Right ventricle myocardium inferior (tissue), 1 donor: ENCODE results near the gene SDHC. TPM values are rescaled to one million over a fixed set of nuclear protein-coding genes. Genes with fewer than 3 reads are reported as not detected.

Source experiments
- ATAC-seq: fragments of 200-7000 bp; cut with Tn5 transposase; one replicate; pipeline ENCODE4 v1.9.1; 2020; ENCODE audit warnings: mild to moderate bottlenecking, moderate library complexity
- DNase-seq: peaks from one replicate; pipeline ENCODE4 v3.0.0; 2021; ENCODE audit errors: missing footprints
- intact Hi-C: fragments of 100-400 bp; cut with DNase I; formaldehyde crosslinking; loops from one replicate; pipeline ENCODE4 v1.11.0; 2022
- long read RNA-seq: library from polyadenylated mRNA; unstranded; transcript quantifications from one replicate; pipeline ENCODE4 v2.0.0, GENCODE V29; 2021
- total RNA-seq: library from RNA; stranded (reverse); fragmentation: NEBNext Ultra II Directional; extraction: Animal tissue kit (Norgen Biotek cat#: 25700); gene quantifications from one replicate; pipeline ENCODE4 v1.2.1, GENCODE V29; 2021
- donor health status: DM: no; HTN: yes; CAD: no; lungs with severe emphysema.

Gene SDHC, protein sequence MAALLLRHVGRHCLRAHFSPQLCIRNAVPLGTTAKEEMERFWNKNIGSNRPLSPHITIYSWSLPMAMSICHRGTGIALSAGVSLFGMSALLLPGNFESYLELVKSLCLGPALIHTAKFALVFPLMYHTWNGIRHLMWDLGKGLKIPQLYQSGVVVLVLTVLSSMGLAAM
- total RNA-seq: 407 TPM
- long read RNA-seq, full-length matches to known transcripts: 16 of 23 reads
- long read RNA-seq, partial matches to known transcripts: 2 of 23 reads
- long read RNA-seq, other reads (novel, unspliced or antisense): 5 of 23 reads

DNA sequence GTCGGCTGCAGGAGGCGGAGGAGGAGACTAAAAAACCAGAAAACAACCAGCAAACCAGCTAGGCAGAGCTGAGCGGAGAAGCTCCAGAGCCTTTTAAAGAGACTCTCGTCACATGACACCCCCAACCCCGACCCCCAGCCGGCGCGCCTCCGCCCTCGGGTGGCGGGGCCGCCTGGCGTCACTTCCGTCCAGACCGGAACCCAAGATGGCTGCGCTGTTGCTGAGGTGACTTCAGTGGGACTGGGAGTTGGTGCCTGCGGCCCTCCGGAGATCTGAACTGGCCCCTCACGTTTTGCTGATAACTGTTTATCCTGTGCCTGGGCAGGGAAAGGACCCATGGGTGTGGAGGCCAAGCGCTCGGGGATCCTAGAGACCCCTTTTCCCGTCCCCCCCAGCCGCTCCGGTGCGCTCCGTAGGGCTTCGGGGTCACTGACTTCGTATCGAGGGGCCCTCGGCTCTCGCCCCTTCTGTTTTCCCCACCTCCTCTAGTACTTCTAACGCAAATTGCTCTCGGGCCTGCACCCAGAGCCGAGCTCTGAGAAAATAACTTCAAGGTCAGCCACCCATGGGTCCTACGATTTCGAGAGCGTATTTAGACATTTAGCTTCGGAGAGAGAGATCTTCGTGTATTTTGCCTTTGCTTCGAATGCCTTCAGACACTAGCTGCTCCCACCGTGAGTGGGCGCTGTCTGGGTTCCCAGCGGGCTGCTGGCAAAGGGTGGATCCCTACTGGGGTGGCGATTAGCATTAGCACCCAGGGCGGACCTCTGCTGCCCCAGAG, at the start of gene SDHC:
Gene SDHC (plus strand): TSS at position 181 of the 781 bp plus-strand sequence. CDS start 25 bp downstream, at position 206.
- DNase-seq (peak; percentile 95), ATAC-seq (peak; percentile 99)
- intact Hi-C loops: loop anchor here (2.0 to 5.0 kb wide), 2 partner anchors 73 to 88 kb away; partner anchors contain the start of gene TOMM40L

DNA sequence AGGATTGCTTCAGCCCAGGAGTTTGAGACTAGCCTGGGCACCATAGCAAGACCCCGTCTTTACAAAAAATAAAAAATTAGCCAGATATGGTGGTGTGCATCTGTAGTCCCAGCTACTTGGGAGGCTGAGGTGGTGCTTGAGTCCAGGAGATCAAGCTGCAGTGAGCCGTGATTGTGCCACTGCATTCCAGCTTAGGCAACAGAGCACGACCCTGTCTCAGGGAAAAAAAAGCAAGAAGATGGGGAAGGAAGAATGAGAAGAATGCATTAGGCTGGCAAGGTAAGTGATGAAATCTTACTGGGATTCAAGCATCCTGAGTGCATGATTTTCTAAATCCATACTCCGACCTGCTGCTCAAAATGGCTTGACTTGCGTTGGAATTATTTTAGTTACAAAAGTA, 48.9 kb upstream of the SDHC start:
- intact Hi-C loops: no loop called here
- DNase-seq: no peak
- ATAC-seq: no peak

DNA sequence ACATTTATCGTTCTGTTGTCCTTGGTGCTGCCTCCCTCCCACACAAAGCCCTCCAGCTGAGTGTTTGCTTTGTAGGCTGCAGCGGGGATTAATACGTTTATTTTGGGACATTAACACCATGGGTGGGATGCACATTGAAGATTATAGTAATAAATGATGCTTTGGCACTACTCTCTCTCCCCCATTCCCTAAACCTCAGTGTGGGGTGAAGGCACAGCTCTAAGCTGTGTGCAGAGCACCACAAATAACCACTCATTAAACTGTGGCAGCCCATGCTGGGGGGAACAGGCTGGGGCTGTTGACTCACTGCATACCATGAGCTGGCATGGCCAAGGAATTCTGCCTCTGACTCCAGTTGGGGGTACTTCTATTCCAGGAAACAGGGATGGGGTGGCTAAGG, 48.0 kb upstream of the SDHC start:
- DNase-seq (no peak), ATAC-seq (no peak)
- intact Hi-C loops: no loop called here

DNA sequence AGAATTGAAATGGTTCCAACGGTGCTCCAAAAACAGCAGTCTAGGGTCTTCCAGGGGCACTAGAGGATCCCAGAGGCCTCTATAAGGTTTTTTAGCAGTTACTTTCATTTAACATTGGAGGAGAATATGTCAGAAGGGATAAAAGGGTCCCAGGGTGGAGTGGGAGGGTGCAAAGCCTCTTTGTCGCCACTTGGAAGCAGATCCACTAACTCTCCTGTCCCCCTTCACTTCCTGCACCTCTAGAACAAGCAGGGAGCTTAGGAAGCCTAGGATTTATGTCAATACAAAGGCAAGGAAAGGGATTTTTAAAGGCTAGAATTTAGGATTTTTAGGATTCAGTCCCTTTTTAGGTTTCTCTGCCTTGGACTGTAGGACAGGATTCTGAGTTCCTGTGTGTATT, 47.3 kb upstream of the SDHC start:
- intact Hi-C loops: no loop called here
- no peak for DNase-seq
- ATAC-seq: no peak

DNA sequence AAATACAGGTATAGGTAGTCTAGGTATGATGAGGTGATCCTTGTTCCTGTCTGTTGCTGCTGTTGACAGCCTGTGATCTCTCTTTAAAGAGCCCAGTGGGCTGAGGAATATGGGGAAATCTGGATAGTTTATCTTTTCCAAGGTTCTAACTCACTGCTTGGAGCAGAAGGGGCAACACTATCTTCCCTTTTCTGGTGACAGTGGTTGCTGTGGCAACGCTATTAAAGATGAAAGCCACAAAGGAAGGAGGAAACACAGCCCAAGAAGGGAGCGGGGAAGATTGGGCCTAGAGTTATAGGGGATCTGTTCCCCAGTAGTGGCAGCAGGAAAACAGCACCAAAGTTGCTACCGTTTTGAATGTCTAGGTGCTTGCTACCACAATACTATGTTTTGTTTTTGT, 46.9 kb upstream of the SDHC start:
- ATAC-seq: no peak
- intact Hi-C loops: no loop called here
- no peak for DNase-seq

DNA sequence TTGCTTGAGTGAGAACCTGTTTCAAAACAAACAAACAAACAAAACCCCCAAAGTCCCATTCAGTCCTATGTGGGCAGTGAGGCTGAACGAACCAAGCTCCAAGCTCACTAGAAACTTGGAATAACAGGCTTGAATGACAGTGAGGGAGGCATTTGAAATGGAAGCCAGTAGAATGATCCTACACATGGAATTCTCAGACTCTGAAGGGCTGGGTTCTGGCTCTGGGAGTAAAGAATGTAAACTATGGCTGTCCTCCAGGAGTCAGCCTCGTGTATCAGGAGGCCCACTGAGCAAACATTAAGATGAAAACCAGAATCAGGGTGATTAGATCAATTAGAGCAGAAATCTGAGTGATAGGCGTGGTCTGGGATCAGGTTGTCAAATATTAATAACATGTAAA, 40.8 kb upstream of the SDHC start:
- ATAC-seq: no peak
- intact Hi-C loops: no loop called here

DNA sequence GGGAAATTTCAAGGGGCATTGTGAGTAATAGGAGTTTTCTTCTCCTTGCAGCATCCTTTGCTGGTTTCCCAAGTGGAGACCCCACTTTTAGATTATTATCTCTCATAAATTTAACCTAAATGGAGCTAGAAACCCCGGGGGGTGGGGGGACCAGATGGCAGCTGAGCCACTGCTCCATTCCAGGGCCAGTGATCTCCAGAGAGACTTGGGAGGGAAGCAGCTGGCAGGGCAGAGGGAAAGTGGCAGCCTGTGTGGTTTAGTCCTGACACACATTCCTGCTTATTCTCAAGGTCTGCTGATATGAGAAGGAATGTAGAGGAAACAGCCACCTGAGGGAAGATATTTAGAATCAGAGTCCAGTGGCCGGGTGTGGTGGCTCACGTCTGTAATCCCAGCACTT, 39.3 kb upstream of the SDHC start:
- intact Hi-C loops: no loop called here
- DNase-seq (no peak), ATAC-seq (no peak)

More for the DNA sequence above, 40.8 kb upstream of the SDHC start:
- no peak for DNase-seq

DNA sequence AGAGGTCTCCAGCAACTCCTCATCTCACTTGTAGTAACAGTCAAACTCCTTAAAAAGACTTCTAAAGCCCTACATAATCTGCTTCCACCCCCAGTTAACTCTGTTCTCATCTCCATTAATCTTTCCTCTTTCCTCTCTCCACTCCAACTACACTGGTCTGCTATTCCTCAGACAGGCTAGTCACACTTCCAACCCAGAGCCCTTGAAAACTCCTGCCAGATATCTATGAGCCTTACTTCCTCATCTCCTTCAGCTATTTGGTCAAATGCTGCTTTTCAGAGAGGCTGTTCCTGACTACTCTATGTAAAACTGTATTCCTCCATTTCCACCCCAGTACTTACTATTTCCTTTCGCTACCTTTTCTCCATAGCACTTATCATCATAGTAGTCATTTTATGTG, 31.2 kb upstream of the SDHC start:
- DNase-seq (no peak), ATAC-seq (no peak)
- intact Hi-C loops: no loop called here

DNA sequence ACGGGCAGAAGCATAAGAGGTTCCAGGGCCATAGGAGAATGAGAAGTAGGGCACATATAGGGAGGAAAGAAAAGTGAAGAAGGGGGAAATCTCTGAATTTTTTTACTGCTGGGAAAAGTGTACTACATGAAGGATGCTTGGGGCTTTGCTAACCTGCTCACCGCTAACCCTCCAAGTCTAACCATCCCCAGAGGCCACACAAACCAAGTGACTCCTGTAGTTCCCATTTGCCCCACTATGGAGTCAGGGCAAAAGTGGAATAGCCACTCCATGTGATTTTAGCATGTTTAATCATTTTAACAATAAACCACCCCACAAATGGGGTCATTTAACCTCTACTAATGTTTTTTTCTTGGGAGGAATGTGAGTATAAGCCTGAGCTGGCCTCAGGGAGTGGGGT, 29.1 kb upstream of the SDHC start:
- ATAC-seq (no peak), DNase-seq (no peak)
- intact Hi-C loops: no loop called here

DNA sequence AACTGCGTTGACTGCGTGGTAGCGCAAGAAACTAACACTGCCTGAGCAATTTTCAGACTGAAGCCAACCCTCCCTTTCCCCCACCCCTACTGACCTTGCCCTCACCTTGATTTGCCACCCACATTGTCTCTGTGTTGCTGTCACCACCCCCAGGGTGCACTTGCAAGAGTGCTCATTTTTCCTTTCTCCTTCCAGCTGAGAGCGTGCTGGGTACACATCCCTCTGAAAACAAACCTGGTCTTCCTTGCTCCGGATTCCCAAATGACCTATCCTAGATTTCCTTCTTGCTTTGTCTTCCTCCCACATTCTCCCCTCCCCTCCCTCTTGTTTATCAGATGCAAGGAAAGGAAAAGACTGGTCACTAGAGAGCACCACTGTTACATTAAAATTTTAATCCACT, 28.7 kb upstream of the SDHC start:
- ATAC-seq (no peak), DNase-seq (no peak)
- intact Hi-C loops: no loop called here

DNA sequence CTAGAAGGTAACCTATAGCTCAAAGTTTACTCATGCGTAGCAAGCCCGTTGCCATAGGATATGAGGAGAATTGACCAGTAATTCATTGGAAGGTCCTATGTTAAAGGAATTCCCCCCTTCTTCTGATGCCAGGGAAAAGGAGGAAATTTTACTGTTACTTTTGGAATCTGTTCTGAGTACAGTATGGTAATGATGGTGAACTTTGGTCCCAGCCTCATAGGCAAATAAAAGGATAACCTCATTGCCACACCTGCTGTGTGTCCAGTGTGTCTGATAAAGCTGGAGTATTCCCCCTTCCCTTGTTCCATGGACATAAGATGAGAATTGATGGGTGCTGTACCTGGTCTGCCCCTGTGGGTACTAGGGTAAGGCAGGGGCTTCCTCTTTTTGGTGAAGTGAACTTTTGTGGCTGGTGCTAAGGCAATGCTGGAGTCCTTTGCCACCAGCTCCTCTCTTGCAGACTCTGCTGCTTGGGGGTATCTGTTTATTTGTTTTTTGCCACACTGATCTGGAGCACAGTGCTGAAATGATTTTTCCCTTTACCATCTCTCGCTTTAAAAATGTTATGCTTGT, 26.6 kb upstream of the SDHC start:
- DNase-seq (no peak), ATAC-seq (no peak)
- intact Hi-C loops: no loop called here

DNA sequence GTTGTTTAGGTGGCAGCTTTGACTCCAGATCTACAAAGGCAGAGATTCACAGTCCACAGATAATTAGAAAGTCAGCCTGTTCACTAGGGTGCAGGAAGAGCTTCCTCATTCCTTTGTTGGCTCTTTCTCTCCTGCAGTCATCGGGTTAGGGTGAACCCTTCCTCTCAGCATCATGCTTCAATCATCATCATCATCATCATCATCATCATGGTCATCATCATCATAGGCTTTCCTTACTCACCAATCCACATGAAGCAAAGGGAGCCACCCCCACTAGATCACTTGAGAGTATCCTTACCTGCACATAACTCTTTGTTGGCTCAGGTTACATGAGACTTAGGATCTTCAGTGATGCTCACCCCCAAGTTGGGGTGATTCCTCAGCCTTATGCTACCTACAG, 23.4 kb upstream of the SDHC start:
- no peak for ATAC-seq
- DNase-seq: no peak
- intact Hi-C loops: loop anchor here (1.0 kb wide), 1 partner anchor 63 kb away; no protein-coding TSS in a partner anchor

DNA sequence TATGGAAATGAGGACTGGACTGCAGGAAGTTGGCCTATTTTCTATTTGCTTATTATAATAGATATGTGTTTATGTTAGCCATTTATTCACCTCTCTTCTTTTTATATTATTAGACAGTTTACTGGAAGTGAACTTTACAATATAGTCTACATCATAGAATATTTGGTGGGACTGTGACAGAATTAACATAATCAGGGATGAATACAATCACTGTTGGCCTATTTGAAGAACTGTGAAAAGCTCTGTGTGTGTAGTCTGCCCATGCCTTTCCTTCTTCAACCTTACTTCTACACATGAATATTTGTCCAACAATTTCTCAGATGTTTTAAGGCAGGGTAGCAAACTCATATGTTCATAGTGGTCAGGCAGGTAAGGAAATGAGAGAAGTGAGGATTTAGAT, 16.8 kb upstream of the SDHC start:
- intact Hi-C loops: no loop called here
- ATAC-seq (no peak), DNase-seq (no peak)

DNA sequence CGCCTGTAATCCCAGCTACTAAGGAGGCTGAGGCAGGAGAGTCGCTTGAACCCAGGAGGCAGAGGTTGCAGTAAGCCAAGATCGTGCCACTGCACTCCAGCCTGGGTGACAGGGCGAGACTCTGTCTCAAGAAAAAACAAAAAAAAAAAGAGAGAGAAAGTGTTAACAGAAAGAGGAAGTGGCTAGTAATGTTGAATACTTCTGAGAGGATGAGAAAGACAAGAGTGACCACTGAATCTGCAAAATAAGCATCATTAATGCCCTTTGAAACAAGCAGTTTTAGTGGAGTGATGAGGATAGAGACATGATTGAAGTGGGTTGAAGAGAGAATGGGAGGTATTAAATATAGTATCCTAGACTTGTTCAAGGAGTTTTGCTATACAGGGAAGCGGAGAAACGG, 16.1 kb upstream of the SDHC start:
- intact Hi-C loops: no loop called here
- ATAC-seq: no peak
- no peak for DNase-seq

DNA sequence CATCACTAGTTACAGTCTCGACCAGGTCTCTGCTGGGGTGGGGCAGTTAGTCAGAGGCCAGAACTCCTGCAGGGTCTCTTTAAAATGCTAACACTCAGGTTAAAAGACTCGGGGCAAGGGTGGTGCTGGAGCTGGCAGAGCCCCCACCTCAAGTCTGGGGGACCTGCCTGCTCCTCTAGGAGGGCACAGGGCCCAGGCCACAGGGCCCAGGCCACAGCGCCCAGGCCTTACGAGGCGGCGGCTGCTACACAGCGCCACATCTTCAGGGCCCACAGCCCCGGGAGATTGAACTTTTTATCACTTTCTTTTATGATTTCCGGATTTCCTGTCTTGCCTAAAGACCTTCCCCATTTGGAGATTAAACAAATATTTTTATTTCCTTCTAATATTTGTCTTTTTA, 14.8 kb upstream of the SDHC start:
- ATAC-seq (no peak), DNase-seq (no peak)
- intact Hi-C loops: no loop called here

DNA sequence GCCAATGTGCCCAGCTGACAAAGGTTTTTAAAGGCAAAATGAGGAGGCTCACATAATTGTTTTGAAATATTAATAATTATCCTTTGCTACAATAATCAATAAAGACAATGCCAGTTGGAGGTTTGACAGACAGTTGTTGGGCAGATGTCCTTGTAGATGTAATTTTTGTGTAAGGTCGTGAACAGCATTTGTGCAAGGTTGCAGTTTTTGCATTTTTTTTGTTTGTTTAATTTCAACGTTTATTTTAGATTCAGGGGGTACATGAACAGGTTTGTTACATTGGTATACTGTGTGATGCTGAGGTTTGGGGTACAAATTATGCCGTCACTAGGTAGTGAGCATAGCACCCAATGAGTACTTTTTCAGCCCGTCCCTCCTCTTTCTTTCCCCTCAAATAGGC, 13.7 kb upstream of the SDHC start:
- intact Hi-C loops: no loop called here
- ATAC-seq: no peak
- no peak for DNase-seq

DNA sequence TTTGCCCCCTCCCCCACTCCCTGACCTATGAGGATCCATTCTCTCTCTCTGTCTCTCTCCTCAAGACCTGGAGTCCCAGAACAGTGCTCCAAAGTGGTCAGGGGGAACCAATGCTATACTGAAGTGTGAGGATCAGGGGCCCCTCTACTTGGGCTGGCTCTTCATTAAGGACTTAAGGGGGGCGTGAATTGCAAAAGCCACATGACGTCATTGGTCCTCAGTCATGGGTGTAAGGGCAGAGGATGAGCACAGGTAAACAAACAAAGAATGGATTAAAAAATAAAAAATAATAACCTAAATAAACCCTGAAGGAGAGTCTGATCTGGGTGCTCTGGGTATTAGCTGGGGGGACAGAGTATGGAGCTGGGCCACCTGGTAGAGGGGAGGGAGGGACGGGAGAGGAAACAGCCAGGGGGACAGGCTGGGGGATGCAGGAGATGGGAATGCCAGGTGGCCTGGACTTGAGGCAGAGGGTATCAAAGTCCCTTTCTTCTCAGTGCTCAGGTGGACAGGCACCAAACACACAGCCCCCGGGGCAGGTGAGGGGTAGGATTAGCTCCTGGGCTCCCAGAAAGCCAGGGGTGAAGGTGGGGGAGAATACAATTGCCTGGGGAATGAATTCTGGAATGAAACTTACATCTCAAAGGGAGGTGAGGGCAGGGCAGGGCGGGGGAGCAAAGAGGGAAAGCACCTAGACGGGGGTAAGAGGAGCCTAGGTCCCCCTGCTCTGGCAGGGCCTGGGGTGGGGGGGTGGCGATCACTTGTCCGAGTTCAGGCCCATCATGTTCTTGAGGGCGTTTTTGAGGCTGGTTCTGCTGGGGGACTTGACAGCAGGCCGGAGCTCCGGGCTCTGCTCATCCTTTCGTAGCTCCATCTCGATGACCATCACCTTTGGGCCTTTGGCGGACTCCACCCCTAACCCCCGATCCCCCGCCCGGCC, 9.0 kb upstream of the SDHC start:
- DNase-seq: no peak
- ATAC-seq: peak; percentile 3
- intact Hi-C loops: no loop called here

DNA sequence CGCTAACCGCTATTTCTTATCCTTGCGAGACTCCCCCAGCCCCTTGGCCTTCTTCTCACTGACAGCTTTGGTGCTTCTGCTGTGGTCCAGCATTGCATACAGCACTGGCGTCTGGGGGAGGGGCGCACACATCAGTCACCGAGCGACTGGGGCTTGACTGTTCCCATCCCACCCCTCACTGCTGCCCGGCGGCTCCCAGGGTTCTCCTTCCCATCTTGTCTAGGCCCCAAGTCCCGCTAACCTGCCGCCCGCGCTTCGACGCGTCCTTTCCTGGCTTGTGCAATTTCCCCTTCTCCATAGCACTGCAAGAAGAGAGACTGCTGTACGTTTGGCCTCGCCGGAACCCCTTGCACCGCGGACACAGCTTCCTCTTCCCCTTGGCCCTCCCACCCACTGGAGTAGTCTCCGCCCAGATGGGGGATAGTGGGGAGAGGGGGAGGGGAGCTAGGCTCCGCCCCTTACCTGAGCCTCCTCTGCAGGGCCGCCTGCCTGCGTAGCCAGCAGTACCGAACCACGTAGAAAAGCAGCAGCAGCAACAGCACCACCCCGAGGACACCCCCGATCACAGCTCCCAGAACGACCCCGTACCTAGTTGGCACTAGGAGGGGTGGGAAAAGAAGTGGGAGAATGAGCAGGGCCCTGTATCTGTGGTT, 8.2 kb upstream of the SDHC start:
- intact Hi-C loops: no loop called here

More for the DNA sequence above, 8.2 kb upstream of the SDHC start:
- ATAC-seq (peak; percentile 90), DNase-seq (peak; percentile 92)
